GM18858 (cell line): ENCODE measurements around the gene CFHR4.
"Not testable (repeated sequence)": the region's sequence is repeated elsewhere in the genome, so short reads cannot be mapped to it uniquely, and the experiment has no call there.

Source experiments
- ATAC-seq: cut with Tn5 transposase; IDR thresholded peaks from one replicate; pipeline ENCODE4 v1.9.1; 2021; ENCODE audit not compliant: unreplicated experiment

CFHR4 gene

DNA sequence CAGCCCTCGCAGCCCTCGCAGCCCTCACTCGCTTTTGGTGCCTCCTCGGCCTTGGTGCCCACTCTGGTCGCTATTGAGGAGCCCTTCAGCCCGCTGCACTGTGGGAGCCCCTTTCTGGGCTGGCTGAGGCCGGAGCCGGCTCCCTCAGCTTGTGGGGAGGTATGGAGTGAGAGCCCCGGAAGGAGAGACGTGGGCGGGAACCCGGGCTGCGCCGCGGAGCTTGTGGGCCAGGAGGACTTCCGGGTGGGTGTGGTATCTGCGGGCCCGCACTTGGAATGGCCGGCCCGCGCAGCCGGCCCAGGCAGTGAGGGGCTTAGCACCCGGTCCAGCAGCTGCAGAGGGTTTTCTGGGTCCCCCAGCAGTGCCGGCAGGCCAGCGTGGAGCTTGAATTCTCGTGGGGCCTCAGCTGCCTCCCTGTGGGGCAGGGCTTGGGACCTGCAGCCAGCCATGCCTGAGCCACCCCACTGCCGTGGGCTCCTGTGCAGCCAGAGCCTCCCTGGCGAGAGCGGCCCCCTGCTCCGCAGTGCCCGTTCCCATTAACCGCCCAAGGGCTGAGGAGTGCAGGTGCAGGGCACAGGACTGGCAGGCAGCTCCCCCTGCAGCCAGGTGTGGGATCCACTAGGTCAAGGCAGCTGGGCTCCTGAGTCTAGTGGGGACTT lies 45.8 kb downstream of the CFHR4 start:
- no peak for ATAC-seq

GRCh38 chr1:196941474-196941873 lies 53.6 kb downstream of the CFHR4 start:
- ATAC-seq: not testable (repeated sequence)

DNA sequence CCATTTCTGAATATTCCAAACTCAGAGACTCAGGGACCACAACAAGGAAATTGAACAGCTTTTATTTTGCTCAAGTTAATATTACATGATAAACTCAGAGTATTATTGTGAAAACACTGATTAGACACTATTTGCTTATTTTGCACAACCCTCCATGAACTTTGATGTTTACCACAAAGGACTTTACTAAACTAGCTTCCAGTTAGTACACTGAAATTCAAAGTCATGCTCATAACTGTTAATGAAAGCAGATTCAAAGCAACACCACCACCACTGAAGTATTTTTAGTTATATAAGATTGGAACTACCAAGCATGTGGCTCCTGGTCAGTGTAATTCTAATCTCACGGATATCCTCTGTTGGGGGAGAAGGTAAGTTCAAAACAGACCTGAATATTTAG lies 55.7 kb downstream of the CFHR4 start, which contains the start of gene CFHR2:
TSS of gene CFHR2 (plus strand) at position 171 of the 400 bp plus-strand sequence. CDS start at position 314, 143 bp downstream.
- not testable (repeated sequence) for ATAC-seq

- ATAC-seq: peak; percentile 81
These were observed 64.0 kb downstream of the CFHR4 start for GRCh38 chr1:196951711-196952394.

DNA sequence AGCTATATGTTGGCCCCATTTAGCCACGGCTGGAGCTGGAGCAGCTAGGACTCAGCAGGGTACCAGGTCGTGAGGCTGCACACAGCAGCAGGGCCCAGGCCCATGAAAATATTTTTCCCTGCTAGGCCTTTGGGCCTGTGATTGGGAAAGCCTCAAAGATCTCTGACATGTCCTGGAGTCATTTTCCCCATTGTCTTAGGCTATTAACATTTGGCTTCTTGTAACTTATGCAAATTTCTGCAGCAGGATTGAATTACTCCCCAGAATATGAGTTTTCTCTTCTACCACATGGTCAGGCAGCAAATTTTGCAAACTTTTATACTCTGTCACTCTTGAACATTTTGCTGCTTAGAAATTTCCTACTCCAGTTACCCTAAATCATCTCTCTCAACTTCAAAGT lies 66.9 kb downstream of the CFHR4 start:
- ATAC-seq: no peak

GRCh38 chr1:196955926-196956325 lies 68.1 kb downstream of the CFHR4 start:
- no peak for ATAC-seq

DNA sequence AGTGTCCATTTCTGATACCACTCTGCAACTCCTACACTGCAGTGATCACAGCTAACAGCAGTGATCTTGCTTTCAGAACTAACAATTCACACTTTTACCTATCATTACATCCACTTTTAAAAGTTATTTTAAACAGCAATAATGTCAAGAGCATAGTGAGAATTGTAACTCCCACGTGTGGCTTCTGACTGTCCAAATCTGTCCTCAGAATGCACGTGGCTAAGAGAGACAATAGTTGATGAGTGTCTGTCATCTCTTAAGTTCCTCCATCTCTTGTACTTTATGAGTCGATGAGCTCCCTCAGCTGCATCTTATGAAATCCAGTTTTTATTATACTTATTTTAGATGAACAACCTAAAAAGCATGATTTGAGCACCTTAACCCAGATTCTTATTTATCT lies 73.0 kb downstream of the CFHR4 start:
- ATAC-seq: peak; percentile 87
